Ishikawa (cell line): ENCODE results near the gene ECT2.

Experiments used
- NFIC ChIP-seq: IDR thresholded peaks from 2 replicates; pipeline ENCODE4 v1.6.1; 2012
- YY1 ChIP-seq: IDR thresholded peaks from 2 replicates; pipeline ENCODE4 v1.6.1; 2012; ENCODE audit warnings: low read depth

DNA sequence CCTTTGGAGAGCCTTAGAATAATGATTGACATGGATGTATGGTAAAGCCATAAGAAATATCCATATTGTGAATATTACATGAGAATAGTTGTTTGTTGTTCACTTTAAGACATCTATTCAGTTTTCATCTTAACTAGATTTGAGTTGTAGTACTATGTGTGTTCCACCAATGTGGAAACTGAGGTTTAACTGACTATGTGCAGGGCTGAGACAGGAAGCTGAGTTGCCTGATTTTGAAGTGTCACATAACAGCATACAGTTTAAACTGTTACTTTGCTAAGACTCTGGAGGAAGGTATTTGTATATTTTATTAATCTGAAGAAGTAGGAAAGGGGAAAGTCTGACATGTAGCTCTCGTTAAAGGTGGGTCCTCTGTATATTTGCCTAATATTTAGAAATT is 2.1 kb downstream of the ECT2 start:
- TF ChIP-seq YY1 (no peak), NFIC (no peak)
